ENCODE data around the gene LRRC3.

DNA sequence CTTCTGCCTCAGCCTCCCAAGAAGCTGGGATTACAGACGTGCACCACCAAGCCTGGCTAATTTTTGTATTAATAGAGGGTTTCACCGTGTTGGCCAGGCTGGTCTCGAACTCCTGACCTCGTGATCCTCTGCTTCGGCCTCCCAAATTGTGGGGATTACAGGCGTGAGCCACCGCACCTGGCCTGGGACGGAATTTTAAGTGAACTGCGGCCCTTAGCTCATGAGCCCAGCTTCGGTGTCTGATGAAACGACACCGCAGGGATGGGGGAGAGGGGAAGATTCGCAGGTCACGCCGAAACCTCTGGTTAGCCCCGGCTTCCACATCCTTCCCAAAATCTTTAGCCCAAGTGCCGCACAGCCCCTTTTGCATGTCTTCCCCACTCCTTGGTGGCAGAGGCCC, 39.1 kb downstream of the LRRC3 start:
- TF ChIP-seq, protein P1, sequence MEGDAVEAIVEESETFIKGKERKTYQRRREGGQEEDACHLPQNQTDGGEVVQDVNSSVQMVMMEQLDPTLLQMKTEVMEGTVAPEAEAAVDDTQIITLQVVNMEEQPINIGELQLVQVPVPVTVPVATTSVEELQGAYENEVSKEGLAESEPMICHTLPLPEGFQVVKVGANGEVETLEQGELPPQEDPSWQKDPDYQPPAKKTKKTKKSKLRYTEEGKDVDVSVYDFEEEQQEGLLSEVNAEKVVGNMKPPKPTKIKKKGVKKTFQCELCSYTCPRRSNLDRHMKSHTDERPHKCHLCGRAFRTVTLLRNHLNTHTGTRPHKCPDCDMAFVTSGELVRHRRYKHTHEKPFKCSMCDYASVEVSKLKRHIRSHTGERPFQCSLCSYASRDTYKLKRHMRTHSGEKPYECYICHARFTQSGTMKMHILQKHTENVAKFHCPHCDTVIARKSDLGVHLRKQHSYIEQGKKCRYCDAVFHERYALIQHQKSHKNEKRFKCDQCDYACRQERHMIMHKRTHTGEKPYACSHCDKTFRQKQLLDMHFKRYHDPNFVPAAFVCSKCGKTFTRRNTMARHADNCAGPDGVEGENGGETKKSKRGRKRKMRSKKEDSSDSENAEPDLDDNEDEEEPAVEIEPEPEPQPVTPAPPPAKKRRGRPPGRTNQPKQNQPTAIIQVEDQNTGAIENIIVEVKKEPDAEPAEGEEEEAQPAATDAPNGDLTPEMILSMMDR (IDR thresholded peaks at IDR 0.05), result no peak
- no peak for TF ChIP-seq POLR2A (IDR thresholded peaks at IDR 0.05)
